Measurements from ENCODE around the gene ZNF776.
A peak's percentile ranks its signal among the peaks of the same experiment; 100 is the strongest.
"Not testable (repeated sequence)": the region's sequence is repeated elsewhere in the genome, so short reads cannot be mapped to it uniquely, and the experiment has no call there.

Gene ZNF776

GRCh38 chr19:57746580-57747471 lies at the start of gene ZNF776:
ZNF776 (plus strand) TSS chr19:57746815; CDS start chr19:57747059, 244 bp downstream.
- DNase-seq (ENCODE audit: low spot score): peak; percentile 91

DNA sequence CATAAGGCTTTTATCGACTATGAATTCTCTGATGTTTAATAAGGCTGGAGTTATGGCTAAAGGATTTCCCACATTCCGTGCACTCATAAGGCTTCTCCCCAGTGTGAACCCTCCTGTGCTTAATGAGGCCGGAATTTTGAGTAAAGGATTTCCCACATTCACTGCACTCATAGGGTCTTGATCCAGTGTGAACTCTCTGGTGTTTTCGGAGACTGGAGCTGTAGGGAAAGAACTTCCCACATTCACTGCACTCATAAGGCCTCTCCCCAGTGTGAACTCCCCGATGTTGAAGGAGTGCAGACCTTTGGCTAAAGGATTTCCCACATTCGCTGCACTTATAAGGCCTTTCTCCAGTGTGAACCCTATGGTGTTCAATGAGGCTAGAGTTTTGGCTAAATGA lies 45.0 kb upstream of the ZNF776 start:
- no peak for DNase-seq (ENCODE audit: low spot score)

GRCh38 chr19:57706346-57706745 lies 40.3 kb upstream of the ZNF776 start:
- DNase-seq (ENCODE audit: low spot score): no peak

DNA sequence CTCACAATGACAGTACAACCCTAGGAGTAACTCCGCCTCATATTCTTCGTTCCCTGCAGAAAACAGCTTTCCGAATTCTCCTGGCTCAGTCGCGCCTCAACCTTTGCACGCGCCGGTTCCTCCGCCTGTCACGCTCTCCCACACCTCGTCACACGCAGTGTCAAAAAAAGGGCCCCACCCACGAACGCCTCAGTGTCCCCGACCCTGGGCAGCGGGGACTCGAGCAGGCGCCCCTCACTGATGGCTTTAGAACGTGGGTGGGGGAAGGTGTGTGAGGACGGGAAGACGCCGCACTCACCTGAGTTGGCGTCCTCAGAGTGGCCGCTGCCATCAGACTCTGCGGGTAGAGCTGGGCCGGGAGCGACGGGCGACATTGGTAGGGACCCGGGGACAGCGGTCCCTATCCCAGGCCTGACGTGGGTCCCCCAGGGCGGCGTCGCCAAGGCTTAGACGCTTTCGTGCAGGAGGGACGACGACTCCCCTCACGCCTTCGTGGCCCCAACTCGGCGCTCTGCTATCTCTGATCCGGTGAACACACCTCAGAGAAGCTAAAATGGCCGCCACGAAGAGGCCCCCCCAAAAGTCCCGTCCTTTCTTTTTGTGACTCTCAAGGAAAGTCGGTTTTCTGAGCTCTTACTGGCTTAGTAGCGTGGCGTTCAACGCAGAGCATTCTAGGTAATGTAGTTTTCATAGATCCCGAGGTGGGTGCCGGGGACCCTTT lies 37.8 kb upstream of the ZNF776 start, which contains the start of gene ZNF154:
Gene ZNF154, minus strand, starts transcription at position 564 of the 721 bp plus-strand sequence. Its CDS starts 233 bp downstream, at position 331.
- DNase-seq (ENCODE audit: low spot score): peak; percentile 37

- DNase-seq (ENCODE audit: low spot score): no peak
Measured at GRCh38 chr19:57709616-57710015, 37.0 kb upstream of the ZNF776 start.

DNA sequence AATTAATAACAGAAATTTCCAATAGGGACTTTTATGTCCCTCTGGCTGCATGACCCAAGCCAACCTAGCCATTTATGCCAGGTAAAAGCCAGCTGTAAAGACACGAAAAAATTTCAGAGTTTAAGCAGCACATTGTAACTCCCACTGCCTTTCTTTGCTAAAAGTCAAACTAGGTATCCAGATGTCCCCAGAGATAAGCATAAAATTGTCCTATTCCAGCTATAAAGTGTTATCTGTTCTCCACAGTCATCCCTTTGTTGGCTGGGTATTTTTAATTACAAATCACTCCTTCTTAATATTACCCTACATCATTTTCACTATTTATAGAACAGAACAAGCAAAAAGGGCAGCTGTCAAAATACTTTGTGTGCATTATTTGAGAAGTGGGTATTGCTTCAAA lies 34.4 kb upstream of the ZNF776 start:
- DNase-seq (ENCODE audit: low spot score): no peak

- no peak for DNase-seq (ENCODE audit: low spot score)
Measured at GRCh38 chr19:57719424-57719823, 27.2 kb upstream of the ZNF776 start.

DNA sequence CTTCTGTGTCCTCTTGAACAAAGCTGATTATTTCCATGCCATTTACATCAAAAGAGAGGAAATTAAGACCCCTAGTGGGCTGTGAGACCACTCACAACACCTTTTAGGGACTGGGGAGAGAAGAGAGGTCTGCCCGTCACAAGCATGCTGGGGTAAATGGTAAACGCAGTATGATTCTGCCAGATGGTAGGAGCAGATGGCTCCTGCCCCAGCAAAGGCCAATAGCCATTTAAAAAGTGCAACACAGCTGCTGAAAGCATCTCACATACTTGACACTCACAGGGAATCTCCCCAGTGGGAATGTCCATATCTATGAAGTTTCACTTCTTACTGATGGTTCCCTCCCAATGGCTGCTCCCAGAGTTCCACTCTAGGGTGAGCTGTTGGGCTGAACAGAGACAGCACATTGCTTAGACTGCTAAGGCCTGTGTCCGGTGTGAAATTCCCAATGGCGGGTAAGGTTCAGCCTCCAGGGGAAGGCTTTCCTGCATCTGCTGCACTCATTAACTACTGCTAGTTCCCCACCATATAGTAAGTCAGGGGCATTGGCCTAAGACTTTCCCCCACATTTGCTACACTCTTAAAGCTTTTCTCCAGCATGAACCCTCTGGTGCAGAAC lies 26.6 kb upstream of the ZNF776 start:
- no peak for DNase-seq (ENCODE audit: low spot score)

GRCh38 chr19:57720878-57721277 lies 25.7 kb upstream of the ZNF776 start:
- no peak for DNase-seq (ENCODE audit: low spot score)

GRCh38 chr19:57738320-57738719 lies 8.3 kb upstream of the ZNF776 start:
- not testable (repeated sequence) for DNase-seq (ENCODE audit: low spot score)

DNA sequence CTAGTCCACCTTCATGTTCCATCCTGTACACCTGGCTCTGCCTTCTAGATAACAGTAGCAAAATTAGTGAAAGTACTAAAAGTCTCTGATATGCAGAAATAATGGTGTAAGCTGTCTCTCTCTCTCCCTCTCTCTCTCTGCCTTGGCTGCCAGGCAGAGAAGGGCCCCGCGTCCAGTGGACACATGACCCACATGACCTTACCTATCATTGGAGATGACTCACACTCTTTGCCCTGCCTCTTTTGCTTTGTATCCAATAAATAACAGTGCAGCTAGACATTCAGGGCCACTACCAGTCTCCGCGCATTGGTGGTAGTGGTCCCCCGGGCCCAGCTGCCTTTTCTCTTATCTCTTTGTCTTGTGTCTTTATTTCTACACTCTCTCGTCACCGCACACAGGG lies 7.8 kb upstream of the ZNF776 start:
- DNase-seq (ENCODE audit: low spot score): not testable (repeated sequence)

GRCh38 chr19:57747472-57747807 lies 825 bp downstream of the ZNF776 start:
- DNase-seq (ENCODE audit: low spot score): no peak

DNA sequence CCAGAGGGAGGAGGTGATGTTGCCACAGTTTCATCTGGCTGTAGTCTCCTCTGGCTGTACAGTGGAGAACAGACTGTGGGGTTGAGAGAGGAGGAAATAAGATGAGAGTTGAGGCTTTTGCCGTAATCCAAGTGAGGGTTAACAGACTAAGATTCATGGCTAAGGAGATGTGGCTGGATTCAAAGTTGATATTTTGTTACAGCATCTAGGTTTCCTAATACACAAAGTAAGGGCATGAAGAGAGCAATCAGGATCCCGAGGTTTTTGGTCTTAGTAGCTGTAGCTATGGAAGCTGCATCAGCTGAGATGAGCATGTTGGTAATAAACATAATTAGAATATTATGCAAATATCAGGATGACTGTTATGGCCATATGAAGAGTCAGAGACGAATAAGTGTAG lies 1.4 kb downstream of the ZNF776 start:
- no peak for DNase-seq (ENCODE audit: low spot score)

- no peak for DNase-seq (ENCODE audit: low spot score)
Measured at GRCh38 chr19:57754091-57754673, 7.6 kb downstream of the ZNF776 start.

GRCh38 chr19:57755031-57755430 lies 8.4 kb downstream of the ZNF776 start:
- DNase-seq (ENCODE audit: low spot score): no peak

DNA sequence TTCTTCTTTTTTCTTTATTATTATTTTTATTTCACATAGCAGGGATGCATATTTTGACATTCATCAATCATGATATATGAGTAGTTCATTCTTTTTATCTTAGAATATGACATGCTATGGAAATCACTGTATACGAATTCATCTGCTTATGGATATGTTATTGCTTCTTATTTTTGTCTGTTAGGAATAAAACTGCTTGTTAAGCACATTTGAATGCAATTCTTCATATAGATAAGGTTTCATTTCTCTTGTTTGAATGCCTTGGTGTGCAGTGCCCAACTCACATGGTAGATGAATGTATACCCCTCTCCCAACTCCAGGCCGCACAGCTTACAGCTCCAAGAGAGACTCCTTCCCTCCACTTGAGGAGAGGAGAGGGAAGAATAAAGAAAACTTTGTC lies 11.3 kb downstream of the ZNF776 start:
- no peak for DNase-seq (ENCODE audit: low spot score)

GRCh38 chr19:57759096-57759495 lies 12.5 kb downstream of the ZNF776 start:
- no peak for DNase-seq (ENCODE audit: low spot score)

DNA sequence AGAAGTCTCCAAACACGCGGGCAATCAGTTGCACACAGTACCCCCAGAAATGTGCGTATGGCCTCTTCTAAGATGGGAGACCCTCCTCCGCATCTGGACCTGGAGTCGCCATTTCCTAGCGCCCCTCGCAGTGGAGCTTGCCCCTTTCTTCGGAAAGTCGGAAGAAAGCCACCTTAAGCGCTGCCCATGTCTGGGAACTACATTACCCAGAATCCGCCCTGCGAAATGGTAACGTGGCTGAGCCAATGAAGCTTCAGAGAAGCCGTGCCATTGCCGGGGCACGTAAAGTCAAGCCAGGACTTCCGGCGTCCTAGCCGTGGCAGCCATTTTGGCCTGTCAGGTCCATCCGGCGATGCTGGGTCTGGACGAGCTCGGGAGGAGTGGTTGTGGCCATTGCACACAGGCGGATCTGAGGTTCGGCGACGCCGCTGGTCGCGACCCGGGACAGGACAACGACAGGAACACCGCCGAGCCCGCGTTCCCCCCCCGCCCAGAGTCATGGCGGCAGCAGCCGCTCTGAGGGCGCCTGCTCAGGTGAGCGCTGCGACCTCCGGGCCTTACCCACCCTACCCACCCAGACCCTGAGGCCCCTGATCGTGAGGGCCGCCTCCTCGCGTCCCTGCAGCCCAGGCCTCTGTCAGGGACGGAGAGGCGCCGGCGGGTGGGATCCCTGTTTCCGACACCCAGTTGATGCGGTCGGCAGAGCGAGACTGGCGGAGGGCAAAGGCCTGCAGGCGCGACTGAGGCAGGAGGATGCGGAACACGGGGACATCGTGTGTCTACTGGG lies 22.9 kb downstream of the ZNF776 start, which contains the start of gene ZNF586:
Gene ZNF586, plus strand, starts transcription at position 332 of the 787 bp plus-strand sequence. Its CDS starts 167 bp downstream, at position 499.
- DNase-seq (ENCODE audit: low spot score): peak; percentile 92

GRCh38 chr19:57771417-57771816 lies 24.8 kb downstream of the ZNF776 start:
- DNase-seq (ENCODE audit: low spot score): no peak

GRCh38 chr19:57773488-57773887 lies 26.9 kb downstream of the ZNF776 start:
- no peak for DNase-seq (ENCODE audit: low spot score)

DNA sequence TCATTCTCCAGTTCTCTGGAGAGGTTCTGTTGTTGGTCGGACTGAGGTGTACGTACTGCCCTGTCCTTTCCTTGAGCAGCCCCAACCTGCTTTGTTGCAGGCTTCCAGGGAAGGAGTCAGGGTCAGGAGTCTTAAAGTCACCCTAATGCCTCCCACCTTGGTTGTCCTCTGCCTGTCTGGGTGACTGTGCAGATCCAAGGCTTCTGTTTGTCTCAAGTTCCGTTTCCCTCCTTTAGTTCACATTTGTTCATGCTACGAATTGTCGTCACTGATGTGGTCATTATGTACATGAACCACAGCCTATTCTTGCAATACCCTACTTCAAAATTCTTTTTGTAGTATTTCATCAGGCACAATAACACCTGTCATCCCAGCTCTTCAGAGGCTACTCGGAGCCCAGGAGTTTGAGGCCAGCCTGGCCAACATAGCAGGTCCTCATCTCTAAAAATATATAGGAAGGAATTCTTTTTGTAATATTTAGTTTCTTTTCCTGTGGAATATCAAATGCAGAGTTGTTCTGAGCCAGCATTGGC lies 30.2 kb downstream of the ZNF776 start:
- DNase-seq (ENCODE audit: low spot score): no peak
